GM12865 (cell line): Measurements from ENCODE around the gene CNTF.

Source experiments
- DNase-seq: peaks from one replicate; pipeline ENCODE4 v3.0.0; 2010; ENCODE audit warnings: low read depth
- H3K4me3 ChIP-seq: 2 replicates; pipeline ENCODE4 v1.5.1; 2011; ENCODE audit warnings: mild to moderate bottlenecking, low read depth, low read length, control low read depth
- CTCF ChIP-seq: IDR thresholded peaks from 2 replicates; pipeline ENCODE4 v1.5.1; 2011; ENCODE audit warnings: low read length, control low read depth, low read depth, inconsistent platforms; ENCODE audit not compliant: insufficient read depth; ENCODE audit errors: missing control alignments

CNTF gene

GRCh38 chr11:58641341-58641740, 18.9 kb downstream of the CNTF start:
- no peak for TF ChIP-seq CTCF
- no peak overlapping the region for H3K4me3 ChIP-seq
- no peak for DNase-seq

- DNase-seq, result no peak
- TF ChIP-seq CTCF, result no peak
- H3K4me3 ChIP-seq, result no peak overlapping the region
These were observed 19.5 kb downstream of the CNTF start for GRCh38 chr11:58641803-58642581.

- no peak for DNase-seq
- no peak for TF ChIP-seq CTCF
- no peak overlapping the region for H3K4me3 ChIP-seq
These were observed 23.4 kb downstream of the CNTF start for GRCh38 chr11:58645854-58646253.

- H3K4me3 ChIP-seq, result no peak overlapping the region
- peak; percentile 82 for DNase-seq
- TF ChIP-seq CTCF, result no peak
These were observed 24.8 kb downstream of the CNTF start for GRCh38 chr11:58647141-58647699.

GRCh38 chr11:58647866-58648265, 25.4 kb downstream of the CNTF start:
- DNase-seq, result peak; percentile 18
- H3K4me3 ChIP-seq, result no peak overlapping the region
- no peak for TF ChIP-seq CTCF

- DNase-seq, result no peak
- TF ChIP-seq CTCF, result no peak
- no peak overlapping the region for H3K4me3 ChIP-seq
These were observed 27.2 kb downstream of the CNTF start for GRCh38 chr11:58649623-58650022.
